HG03159 (cell line): ENCODE data around the gene SMAD1.
A peak's percentile ranks its signal among the peaks of the same experiment; 100 is the strongest.
"Not testable (repeated sequence)": the region's sequence is repeated elsewhere in the genome, so short reads cannot be mapped to it uniquely, and the experiment has no call there.

Experiments
- ATAC-seq: cut with Tn5 transposase; IDR thresholded peaks from one replicate; pipeline ENCODE4 v1.9.1; 2021; ENCODE audit warnings: mild to moderate bottlenecking, moderate library complexity; ENCODE audit not compliant: unreplicated experiment

Gene SMAD1

GRCh38 chr4:145554691-145555090 is 73.0 kb downstream of the SMAD1 start:
- ATAC-seq: no peak

DNA sequence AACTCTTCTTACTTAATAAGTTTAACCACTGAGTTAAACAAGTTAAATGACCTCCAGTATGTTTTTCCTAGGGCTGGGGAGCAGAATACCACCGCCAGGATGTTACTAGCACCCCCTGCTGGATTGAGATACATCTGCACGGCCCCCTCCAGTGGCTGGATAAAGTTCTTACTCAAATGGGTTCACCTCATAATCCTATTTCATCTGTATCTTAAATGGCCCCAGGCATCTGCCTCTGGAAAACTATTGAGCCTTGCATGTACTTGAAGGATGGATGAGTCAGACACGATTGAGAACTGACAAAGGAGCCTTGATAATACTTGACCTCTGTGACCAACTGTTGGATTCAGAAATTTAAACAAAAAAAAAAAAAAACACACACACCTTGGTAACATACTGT is 76.1 kb downstream of the SMAD1 start:
- ATAC-seq: peak; percentile 88

DNA sequence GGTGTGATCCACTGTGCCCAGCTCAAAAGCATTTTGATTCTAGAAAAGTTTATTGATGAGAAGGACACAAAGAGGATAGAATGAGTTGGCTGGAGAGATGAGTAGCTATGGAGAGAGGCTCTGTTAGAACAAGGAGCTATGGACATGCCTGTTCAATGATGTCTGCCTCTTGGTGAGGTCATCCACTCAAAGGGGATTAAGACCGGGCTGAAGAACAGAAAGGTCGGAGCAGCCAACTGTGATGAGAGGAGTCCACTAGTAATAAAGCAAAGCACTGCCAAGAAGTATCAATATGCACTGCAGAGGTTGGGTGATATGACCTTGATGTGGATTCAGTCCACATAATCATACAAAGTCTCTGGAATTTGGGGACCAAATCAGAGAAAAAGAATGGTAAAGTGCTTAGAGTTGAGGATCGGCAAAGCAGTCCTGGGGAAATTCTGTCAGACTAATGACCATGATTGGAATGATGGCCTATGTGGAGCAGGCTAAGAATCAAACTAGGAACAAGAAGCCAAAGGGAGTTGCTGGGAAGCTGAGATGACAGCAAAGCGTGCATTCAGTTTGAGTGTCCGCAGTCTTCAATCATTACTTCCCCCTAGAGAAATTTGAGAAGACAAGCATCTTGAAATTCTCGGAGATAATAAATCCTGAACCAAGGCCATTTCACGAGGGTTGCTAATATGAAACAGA is 81.8 kb downstream of the SMAD1 start:
- ATAC-seq: no peak

DNA sequence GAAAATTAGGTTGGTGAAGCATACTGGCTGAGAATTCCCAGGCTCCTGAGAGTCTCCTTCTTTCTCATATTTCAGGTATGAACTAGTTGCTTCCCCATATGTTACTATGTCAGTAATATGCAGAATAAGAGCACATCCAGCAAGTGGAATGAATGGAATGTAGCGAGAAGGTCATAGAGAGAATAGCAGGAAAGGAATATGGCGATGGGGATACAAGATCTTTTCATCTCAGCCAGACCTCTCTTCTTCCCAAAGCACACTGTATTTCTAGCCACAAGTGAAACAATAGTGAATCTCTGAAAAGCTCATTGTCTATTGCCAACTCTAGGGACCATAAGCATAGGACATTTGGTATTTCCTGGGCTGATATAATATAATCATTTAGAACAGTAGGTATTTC is 82.9 kb downstream of the SMAD1 start:
- ATAC-seq: no peak

DNA sequence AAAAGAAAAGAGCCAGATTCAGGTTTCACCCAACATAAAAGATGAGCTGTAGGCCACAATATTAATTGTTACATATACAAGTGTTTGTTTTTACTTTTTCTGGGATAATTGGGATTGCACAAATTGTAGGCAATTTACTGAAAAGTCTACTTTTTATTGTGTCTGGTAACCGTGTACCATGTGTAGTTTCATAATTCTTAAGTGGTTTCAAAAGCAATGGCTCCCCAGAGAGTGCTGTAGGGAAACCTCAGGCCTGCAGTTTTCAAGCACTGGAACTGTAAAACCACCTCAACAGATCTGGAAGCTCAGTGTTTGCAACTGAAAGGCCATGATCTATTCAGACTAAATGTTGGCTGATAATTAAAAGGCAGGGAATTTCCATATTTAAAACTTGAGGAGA is 83.7 kb downstream of the SMAD1 start:
- no peak for ATAC-seq

GRCh38 chr4:145566086-145566708 is 84.5 kb downstream of the SMAD1 start:
- no peak for ATAC-seq

DNA sequence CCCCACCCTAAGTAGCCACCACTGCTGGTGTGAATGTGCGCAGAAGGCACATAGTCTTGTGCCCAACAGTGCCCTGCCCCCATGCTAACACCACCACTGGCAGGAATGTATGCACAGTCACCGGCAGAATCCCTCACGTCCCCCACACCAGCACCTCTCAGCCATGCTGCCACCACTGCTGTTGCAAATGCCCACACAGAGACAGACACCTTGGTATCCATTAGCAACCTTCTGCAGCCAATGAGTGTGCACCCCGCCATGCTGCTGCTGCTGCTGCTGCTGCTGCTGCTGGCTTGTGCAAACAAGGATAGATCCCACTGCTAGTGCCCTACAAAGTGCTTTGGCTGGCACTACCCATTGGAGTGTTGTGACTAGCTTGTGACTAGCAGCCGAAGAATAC is 85.1 kb downstream of the SMAD1 start:
- no peak for ATAC-seq

DNA sequence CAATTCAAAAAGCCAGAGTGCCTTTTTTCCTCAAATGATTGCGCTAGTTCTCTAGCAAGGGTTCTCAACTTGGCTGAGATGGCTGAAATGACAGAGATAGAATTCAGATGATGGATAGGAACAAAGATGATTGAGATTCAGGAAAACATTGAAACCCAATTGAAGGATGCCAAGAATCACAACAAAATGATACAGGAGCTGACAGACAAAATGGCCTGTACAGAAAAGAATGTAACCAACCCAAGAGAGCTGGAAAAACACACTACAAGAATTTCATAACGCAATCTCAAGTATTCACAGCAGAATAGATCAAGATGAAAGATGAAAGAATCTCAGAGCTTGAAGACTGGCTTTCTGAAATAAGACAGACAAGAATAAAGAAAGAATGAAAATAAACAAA is 85.9 kb downstream of the SMAD1 start:
- ATAC-seq: no peak

- ATAC-seq: not testable (repeated sequence)
Measured at GRCh38 chr4:145574546-145574945, 92.9 kb downstream of the SMAD1 start.

DNA sequence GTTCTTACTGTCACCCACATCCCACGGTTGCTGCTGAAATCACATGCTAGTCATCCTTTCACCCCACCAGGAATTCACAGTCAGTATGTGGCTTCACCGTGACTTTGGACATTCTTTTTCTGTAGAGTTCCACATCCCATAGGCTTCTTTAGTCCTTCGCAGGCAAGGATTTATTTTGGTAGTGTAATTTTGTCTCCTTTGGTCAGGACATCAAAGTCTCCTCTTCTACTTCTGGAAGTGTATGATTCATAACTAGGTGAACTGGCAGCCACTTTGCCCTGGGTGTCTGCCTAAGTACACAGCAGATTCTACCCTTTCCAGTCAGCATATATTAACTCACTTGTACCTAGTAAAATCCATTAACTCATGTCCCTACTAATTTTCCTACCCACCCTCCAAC is 99.3 kb downstream of the SMAD1 start:
- no peak for ATAC-seq

- ATAC-seq: no peak
Measured at GRCh38 chr4:145583191-145584055, 101.8 kb downstream of the SMAD1 start.

- ATAC-seq: no peak
Measured at GRCh38 chr4:145587088-145587754, 105.6 kb downstream of the SMAD1 start.

- not testable (repeated sequence) for ATAC-seq
Measured at GRCh38 chr4:145589381-145589780, 107.7 kb downstream of the SMAD1 start.

GRCh38 chr4:145589916-145590702 is 108.5 kb downstream of the SMAD1 start:
- ATAC-seq: no peak

DNA sequence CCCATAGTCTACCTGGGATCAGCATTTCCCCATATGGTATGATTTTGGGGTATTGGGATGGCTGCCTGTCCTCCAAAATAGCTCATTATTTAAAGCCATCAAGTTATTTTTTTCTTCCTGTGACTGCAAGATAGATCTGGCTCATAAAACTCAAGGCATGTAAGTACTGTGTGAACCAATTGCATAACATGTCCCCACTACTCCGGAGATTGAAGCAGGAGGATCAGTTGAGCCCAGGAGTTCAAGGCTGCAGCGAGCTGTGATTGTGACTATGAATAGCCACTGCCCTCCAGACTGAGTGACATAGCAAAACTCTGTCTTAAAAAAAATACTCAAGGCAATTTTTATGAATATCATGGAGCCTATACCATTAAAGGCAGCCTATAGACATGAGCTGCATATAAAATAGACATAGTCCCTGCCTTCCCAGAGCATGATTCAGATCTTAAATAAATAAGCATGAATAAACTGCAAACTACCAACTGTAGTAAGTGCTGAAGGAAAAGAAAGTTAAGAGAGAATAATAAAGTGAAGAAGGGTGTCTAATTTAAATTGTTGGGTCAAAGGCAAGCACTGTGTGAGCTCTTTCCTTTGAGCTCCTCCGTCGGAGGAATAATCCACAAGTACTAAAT is 120.6 kb downstream of the SMAD1 start:
- ATAC-seq: no peak

- no peak for ATAC-seq
Measured at GRCh38 chr4:145605941-145606340, 124.3 kb downstream of the SMAD1 start.
